H1 (cell line): Measurements from ENCODE around the gene RAB7B.

Experiments
- ATF2 ChIP-seq: IDR thresholded peaks from 2 replicates; pipeline ENCODE4 v1.6.1; 2012; ENCODE audit warnings: low read length, inconsistent platforms
- BCL11A ChIP-seq, 2 experiments: IDR thresholded peaks; one replicate each; pipeline ENCODE4 v1.6.1; 2011; ENCODE audit warnings: low read depth in 2 of 2, low read length in 2 of 2, mild to moderate bottlenecking in 2 of 2
- CEBPB ChIP-seq: IDR thresholded peaks from 2 replicates; pipeline ENCODE4 v1.6.1; 2012; ENCODE audit warnings: low read depth, low read length
- CTCF ChIP-seq, 3 experiments: IDR thresholded peaks; 1 replicate in 2 of 3; 2 replicates in 1 of 3; pipeline versions ENCODE4 v1.5.1 to v1.6.1; 2011; ENCODE audit warnings: low read length in 3 of 3, mild to moderate bottlenecking in 3 of 3, inconsistent platforms in 2 of 3, low read depth in 1 of 3, moderate library complexity in 1 of 3; ENCODE audit not compliant: insufficient read depth in 1 of 3; ENCODE audit errors: control extremely low read depth in 1 of 3
- EZH2 ChIP-seq: fragments of 200-600 bp; sonication (generic); IDR thresholded peaks from 2 replicates; pipeline ENCODE4 v1.7.1; 2012; ENCODE audit warnings: low read depth, mild to moderate bottlenecking, moderate library complexity, low read length, inconsistent platforms; ENCODE audit not compliant: severe bottlenecking
- GABPA ChIP-seq: IDR thresholded peaks from 2 replicates; pipeline ENCODE4 v1.6.1; 2011; ENCODE audit warnings: mild to moderate bottlenecking, low read length, moderate library complexity, borderline replicate concordance; ENCODE audit not compliant: insufficient read depth
- NRF1 ChIP-seq: IDR thresholded peaks from 2 replicates; pipeline ENCODE4 v1.6.1; 2011; ENCODE audit warnings: mild to moderate bottlenecking, low read depth, low read length, improper control_type of control experiment
- POLR2A ChIP-seq, 2 experiments: IDR thresholded peaks; 1 replicate in 1 of 2; 2 replicates in 1 of 2; pipeline ENCODE4 v1.6.1; 2011; ENCODE audit warnings: low read depth in 2 of 2, low read length in 2 of 2, mild to moderate bottlenecking in 2 of 2; ENCODE audit errors: control extremely low read depth in 1 of 2
- YY1 ChIP-seq: IDR thresholded peaks from 2 replicates; pipeline ENCODE4 v1.6.1; 2011; ENCODE audit warnings: low read depth, mild to moderate bottlenecking, low read length

GRCh38 chr1:205974712-205975111 is 28.5 kb downstream of the RAB7B start:
- TF ChIP-seq BCL11A (IDR thresholded peaks at IDR 0.05; ENCODE audit: low read depth in 2 of 2, low read length in 2 of 2) (no peak), POLR2A (IDR thresholded peaks at IDR 0.05; ENCODE audit: control extremely low read depth in 1 of 2, low read depth in 2 of 2, low read length in 2 of 2) (no peak), ATF2 (no peak), CTCF (IDR thresholded peaks at IDR 0.05; ENCODE audit: control extremely low read depth in 1 of 3, insufficient read depth in 1 of 3, low read depth in 1 of 3, low read length in 3 of 3) (no peak), EZH2 (no peak), YY1 (no peak), CEBPB (no peak), GABPA (no peak), NRF1 (no peak)
